Measurements from ENCODE around the gene AHCYL1. TPM values are rescaled to one million over a fixed set of nuclear protein-coding genes. Genes with fewer than 3 reads are reported as not detected.

Gene AHCYL1
- polyA plus RNA-seq, 1 donor (not counting 4 experiments of a cell fraction or from before 2014, with no cell fraction given): 64.8 TPM

GRCh38 chr1:109983380-109984189 lies 980 bp upstream of the AHCYL1 start:
- DNase-seq (ENCODE audit: low read depth, low spot score) (no peak), FAIRE-seq (no peak)
- Histone ChIP-seq H3K27me3 (ENCODE audit: control insufficient read depth, extremely low read depth, insufficient read depth, low read length) (no peaks in the 10 kb centered on the region), H3K36me3 (ENCODE audit: control insufficient read depth in 2 of 2, extremely low read depth in 1 of 2, insufficient read depth in 2 of 2, low read length in 2 of 2) (no peaks in the 10 kb centered on the region), H3K9me3 (ENCODE audit: control insufficient read depth, low read depth, low read length) (no peaks in the 10 kb centered on the region), H3K4me3 (ENCODE audit: control insufficient read depth in 2 of 3, extremely low read depth in 1 of 3, insufficient read depth in 2 of 3, low read depth in 1 of 3, low read length in 3 of 3) (no peak overlapping the region), H2AFZ (ENCODE audit: control insufficient read depth, low read length) (peak overlapping the region; percentile 15), H3K4me1 (ENCODE audit: control insufficient read depth, extremely low read depth, insufficient read depth, low read length) (peaks cover 25% of the 10 kb centered on the region), H3K4me2 (ENCODE audit: control insufficient read depth, extremely low read depth, insufficient read depth, low read depth, low read length) (no peak overlapping the region), H3K9me1 (ENCODE audit: control insufficient read depth, extremely low read depth, insufficient read depth, low read length) (no peaks in the 10 kb centered on the region), H3K27ac (ENCODE audit: control insufficient read depth, insufficient read depth, low read length) (no peak overlapping the region), H3K9ac (ENCODE audit: control insufficient read depth, extremely low read depth, insufficient read depth, low read length) (no peak overlapping the region), H4K20me1 (ENCODE audit: control insufficient read depth, extremely low read depth, insufficient read depth, low read length) (peaks cover 2% of the 10 kb centered on the region), H3K79me2 (ENCODE audit: control insufficient read depth, insufficient read depth, low read length) (peaks cover 34% of the 10 kb centered on the region)
- dilution Hi-C loops (cut with MboI; ENCODE audit: extremely low pct_ligation_motif_present, low sequenced_read_pairs): no loop called here
- TF ChIP-seq EZH2 (IDR thresholded peaks at IDR 0.05; ENCODE audit: low read length) (no peak), CTCF (optimal IDR thresholded peaks at IDR 0.05 in 1 of 3, IDR thresholded peaks at IDR 0.05 in 1 of 3, conservative IDR thresholded peaks at IDR 0.05 in 1 of 3; ENCODE audit: extremely low read depth in 1 of 3, insufficient read depth in 2 of 3, low read length in 3 of 3) (no peak)

GRCh38 chr1:109984190-109984455 lies 442 bp upstream of the AHCYL1 start:
- peaks cover 30% of the 10 kb centered on the region for H3K4me1 ChIP-seq (ENCODE audit: control insufficient read depth, extremely low read depth, insufficient read depth, low read length)
- H3K27me3 ChIP-seq (ENCODE audit: control insufficient read depth, extremely low read depth, insufficient read depth, low read length): no peaks in the 10 kb centered on the region
- no peak overlapping the region for H3K9ac ChIP-seq (ENCODE audit: control insufficient read depth, extremely low read depth, insufficient read depth, low read length)
- FAIRE-seq: no peak
- no peak for DNase-seq (ENCODE audit: low read depth, low spot score)
- no peaks in the 10 kb centered on the region for H3K9me1 ChIP-seq (ENCODE audit: control insufficient read depth, extremely low read depth, insufficient read depth, low read length)
- peak overlapping the region; percentile 19 for H2AFZ ChIP-seq (ENCODE audit: control insufficient read depth, low read length)
- H3K4me2 ChIP-seq (ENCODE audit: control insufficient read depth, extremely low read depth, insufficient read depth, low read depth, low read length): peak overlapping the region; percentile 66
- peak overlapping the region in 1 of 3 experiments; percentile 7 for H3K4me3 ChIP-seq (ENCODE audit: control insufficient read depth in 2 of 3, extremely low read depth in 1 of 3, insufficient read depth in 2 of 3, low read depth in 1 of 3, low read length in 3 of 3)
- no peak overlapping the region for H3K27ac ChIP-seq (ENCODE audit: control insufficient read depth, insufficient read depth, low read length)
- H4K20me1 ChIP-seq (ENCODE audit: control insufficient read depth, extremely low read depth, insufficient read depth, low read length): peaks cover 2% of the 10 kb centered on the region
- no peaks in the 10 kb centered on the region for H3K36me3 ChIP-seq (ENCODE audit: control insufficient read depth in 2 of 2, extremely low read depth in 1 of 2, insufficient read depth in 2 of 2, low read length in 2 of 2)
- dilution Hi-C loops (cut with MboI; ENCODE audit: extremely low pct_ligation_motif_present, low sequenced_read_pairs): no loop called here
- no peak for TF ChIP-seq CTCF (optimal IDR thresholded peaks at IDR 0.05 in 1 of 3, IDR thresholded peaks at IDR 0.05 in 1 of 3, conservative IDR thresholded peaks at IDR 0.05 in 1 of 3; ENCODE audit: extremely low read depth in 1 of 3, insufficient read depth in 2 of 3, low read length in 3 of 3)
- peaks cover 34% of the 10 kb centered on the region for H3K79me2 ChIP-seq (ENCODE audit: control insufficient read depth, insufficient read depth, low read length)
- H3K9me3 ChIP-seq (ENCODE audit: control insufficient read depth, low read depth, low read length): no peaks in the 10 kb centered on the region
